Neural cell (in vitro differentiated cells): Measurements from ENCODE around the gene NR1I3.

Experiments
- CTCF ChIP-seq: fragments of 450-650 bp; IDR thresholded peaks from 2 replicates; pipeline ENCODE4 v1.5.1; 2014; ENCODE audit warnings: antibody characterized with exemption, mild to moderate bottlenecking, moderate library complexity; ENCODE audit not compliant: poor library complexity, severe bottlenecking
- EZH2 ChIP-seq: fragments of 200-600, 300-800 bp; shearing (Covaris generic), sonication (generic); IDR thresholded peaks from 2 replicates; pipeline ENCODE4 v1.6.1; 2014; ENCODE audit warnings: antibody characterized with exemption, low read length, borderline replicate concordance, mild to moderate bottlenecking; ENCODE audit not compliant: insufficient read depth, poor library complexity, severe bottlenecking
- POLR2AphosphoS5 ChIP-seq: IDR thresholded peaks from 2 replicates; pipeline ENCODE4 v1.6.1; 2012
- RAD21 ChIP-seq: fragments of 450-650 bp; conservative IDR thresholded peaks from 2 replicates; pipeline ENCODE4 v1.6.1; 2014; ENCODE audit warnings: antibody characterized with exemption, mild to moderate bottlenecking, moderate library complexity
- REST ChIP-seq: IDR thresholded peaks from 2 replicates; pipeline ENCODE4 v1.6.1; 2012; ENCODE audit warnings: borderline replicate concordance
- TAF1 ChIP-seq: IDR thresholded peaks from 2 replicates; pipeline ENCODE4 v1.6.1; 2012; ENCODE audit warnings: low read depth

GRCh38 chr1:161187311-161187710, 50.7 kb downstream of the NR1I3 start:
- no peak for TF ChIP-seq CTCF
- TF ChIP-seq EZH2 = no peak
- TF ChIP-seq RAD21 = no peak
- no peak for TF ChIP-seq POLR2AphosphoS5
- TF ChIP-seq REST = no peak
- TF ChIP-seq TAF1 = no peak
